HG02970 (cell line): ENCODE measurements around the gene EDEM1.
"Not testable (repeated sequence)": the region's sequence is repeated elsewhere in the genome, so short reads cannot be mapped to it uniquely, and the experiment has no call there.

Experiments
- ATAC-seq: cut with Tn5 transposase; IDR thresholded peaks from one replicate; pipeline ENCODE4 v1.9.1; 2021; ENCODE audit warnings: mild to moderate bottlenecking, moderate library complexity, moderate number of reproducible peaks; ENCODE audit not compliant: unreplicated experiment, low FRiP score

Gene EDEM1

DNA sequence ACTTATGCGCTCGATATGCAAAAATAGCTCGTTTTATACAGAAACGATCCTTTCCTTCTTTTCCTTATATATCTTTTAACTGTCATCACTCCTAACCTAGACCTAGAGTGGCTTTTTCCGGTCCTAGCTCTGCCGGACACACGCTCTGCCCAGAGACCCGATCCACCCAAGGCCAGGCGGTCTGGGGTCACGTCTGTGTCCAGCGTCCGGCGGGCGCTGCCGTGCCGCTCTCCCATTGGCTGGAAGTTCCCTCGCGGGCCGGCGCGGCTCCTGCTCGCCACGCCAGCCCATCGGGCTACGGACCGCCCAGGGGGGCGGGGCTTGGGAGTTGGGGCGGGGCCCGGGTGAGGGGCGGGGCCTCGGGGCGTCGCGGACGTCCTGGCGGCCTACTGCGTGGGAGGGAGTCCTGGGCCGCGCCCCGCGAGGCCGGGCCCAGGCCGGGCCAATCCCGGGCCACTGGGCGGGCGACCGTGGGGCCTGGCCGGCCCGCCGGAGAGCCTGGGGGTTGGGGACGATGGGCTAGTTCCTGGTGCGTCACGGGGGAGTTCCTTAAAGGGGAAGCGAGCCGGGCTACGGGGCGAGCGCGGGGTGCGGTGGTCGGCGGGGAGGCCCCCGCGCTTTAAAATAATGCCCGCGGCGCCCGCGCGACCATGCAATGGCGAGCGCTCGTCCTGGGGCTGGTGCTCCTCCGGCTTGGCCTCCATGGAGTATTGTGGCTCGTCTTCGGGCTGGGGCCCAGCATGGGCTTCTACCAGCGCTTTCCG lies at the start of gene EDEM1:
Gene EDEM1, plus strand, starts transcription at position 552 of the 764 bp plus-strand sequence. Its CDS starts 99 bp downstream, at position 651.
- ATAC-seq = peak; percentile 88

DNA sequence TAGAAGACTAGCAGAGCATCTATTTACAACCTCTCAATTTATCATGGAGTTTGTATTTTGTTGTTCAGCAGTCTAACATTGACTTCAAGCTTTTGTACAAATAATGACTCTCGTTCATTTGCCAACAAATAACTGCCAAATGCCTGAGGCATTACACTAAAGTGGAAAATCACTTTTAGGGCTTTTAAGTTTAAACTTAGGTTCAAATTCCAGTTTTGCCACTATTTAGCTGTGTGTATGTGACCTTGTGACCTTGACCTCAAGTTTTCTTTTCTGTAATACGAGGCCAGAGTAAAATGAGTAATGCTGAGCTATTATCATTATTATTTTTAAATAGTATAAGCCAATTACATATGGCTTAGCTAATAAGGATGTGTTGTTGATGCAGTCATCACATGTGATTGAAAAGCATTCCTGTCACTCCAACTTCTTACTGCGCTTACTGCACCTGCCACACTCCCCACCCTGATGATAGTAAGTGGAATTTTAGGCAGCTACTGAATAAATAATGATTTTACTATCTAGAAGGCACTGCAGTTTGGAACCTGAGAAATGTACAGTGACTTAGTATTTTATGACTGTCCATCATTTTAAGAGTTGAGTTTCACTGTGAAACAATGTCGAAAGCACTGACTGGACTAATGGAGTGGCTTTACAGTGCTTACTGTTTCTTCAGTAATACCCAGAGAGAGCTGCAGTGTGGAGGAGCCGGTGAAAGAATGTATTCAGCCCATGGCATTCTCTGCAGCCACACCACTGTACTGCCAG lies 49.1 kb upstream of the EDEM1 start:
- no peak for ATAC-seq

DNA sequence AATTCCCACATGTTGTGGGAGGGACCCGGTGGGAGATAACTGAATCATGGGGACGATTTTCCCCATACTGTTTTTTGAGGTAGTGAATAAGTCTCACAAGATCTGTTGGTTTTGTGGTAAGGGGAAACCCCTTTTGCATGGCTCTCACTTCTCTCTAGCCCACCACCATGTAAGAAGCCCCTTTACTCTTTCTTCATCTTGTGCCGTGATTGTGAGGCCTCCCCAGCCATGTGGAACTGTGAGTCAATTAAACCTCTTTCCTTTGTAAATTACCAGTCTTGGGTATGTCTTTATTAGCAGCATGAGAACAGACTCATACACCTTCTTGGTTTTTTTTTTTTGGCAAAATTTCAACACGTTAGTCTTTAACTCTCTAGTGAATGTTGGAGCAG lies 47.3 kb upstream of the EDEM1 start:
- ATAC-seq = no peak

DNA sequence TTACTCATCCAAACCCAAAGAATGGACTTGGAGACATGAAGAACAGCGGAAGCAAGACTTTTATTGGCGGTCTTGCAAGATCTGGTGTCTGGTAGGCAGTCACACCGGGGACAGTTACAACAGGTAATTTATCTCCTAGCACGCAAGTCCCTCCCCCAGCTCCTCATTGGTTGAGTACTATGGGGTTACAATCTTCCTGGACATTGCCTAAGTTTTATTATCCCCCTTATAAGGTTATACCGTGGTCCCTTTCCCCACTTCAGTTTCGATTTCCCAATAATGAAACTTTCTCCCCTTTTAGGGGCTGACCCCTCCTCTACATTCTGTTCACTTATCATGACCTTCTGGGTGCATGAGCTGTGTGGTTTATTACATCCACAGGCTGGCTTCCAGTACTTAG lies 46.7 kb upstream of the EDEM1 start:
- no peak for ATAC-seq

DNA sequence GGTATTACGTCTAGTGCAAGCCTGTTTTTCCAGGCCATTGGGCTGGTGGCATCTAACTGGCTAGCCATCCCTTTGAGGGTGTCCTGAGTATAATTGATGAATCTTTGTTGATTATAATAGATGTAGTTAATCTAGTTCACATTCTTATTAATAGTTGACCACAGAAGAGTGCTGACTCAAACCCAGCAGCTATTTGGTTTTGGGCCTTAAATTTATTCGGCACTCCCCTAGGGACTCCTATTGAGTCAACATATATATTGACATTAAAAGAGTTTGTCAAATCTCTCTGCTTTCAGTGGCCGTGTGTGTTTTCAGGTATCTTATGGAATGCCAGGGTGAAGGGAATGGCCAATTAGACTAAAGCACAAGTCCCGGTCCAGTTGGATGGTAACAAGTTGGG lies 45.7 kb upstream of the EDEM1 start:
- no peak for ATAC-seq

DNA sequence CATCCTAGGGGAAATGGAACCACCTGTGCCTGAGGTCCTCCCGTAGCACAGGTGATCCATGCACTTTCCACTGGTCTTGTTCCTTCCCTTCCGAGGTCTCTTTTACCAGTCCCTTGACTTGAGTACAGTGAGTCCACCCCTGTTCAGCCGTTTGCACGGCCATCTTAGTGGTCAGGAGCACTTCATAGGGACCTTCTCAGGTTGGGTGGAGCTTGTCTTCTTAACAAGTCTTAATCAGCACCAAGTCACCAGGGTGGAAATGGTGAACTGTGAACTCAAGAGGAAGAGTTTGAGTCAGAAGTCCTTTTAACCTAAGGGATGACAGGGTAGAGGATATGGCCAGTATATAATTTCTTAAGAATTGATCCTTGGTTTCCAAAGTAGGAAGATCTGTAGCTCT lies 44.0 kb upstream of the EDEM1 start:
- ATAC-seq = no peak

DNA sequence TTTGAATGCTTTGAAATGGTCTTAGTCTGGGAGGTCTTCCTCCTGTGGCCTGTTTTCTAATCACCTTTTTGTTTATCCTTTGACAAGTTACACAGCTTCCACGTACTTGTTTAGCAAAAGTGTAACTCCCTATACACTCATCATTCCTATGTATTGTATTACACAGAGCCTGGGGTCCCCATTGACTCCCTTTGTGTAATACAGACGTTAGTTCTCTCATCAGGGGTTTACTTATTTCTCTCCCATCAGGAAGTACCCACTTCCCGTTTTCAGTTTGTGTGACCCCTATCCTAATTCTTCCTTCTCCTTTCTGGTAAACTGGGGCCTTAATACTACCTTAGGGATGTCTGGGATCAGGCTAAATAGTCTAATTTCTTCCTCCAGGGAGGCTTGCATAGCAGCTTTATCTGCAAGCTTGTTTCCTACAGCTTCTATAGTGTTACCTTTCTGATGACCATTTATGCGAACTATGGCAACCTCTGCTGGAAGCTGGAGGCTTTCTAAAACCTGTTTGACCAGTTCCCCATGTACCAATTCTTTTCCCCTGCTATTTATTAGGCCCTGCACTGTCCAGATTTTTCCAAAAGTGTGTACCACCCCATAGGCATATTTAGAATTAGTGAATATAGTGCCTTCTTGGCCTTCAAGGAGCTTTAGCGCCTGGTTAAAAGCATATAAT lies 43.1 kb upstream of the EDEM1 start:
- no peak for ATAC-seq

DNA sequence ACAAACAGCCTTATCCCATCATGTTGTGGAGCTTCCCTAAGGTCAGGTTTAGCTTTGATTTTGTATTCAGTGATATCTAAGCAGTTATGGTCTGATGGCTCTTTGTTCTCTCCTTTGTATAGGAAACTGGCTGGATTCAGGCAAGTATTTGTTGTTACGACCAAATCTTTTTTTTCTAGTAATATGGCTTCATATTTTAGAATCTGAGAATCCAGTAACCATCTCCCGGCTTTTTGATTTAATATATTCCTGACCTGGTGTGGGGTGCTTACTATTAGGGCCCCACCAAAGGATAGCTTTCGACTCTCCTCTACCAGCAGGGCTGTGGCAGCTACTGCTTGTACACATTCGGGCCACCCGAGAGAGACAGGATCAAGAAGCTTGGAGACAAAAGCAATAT lies 42.4 kb upstream of the EDEM1 start:
- ATAC-seq = no peak

DNA sequence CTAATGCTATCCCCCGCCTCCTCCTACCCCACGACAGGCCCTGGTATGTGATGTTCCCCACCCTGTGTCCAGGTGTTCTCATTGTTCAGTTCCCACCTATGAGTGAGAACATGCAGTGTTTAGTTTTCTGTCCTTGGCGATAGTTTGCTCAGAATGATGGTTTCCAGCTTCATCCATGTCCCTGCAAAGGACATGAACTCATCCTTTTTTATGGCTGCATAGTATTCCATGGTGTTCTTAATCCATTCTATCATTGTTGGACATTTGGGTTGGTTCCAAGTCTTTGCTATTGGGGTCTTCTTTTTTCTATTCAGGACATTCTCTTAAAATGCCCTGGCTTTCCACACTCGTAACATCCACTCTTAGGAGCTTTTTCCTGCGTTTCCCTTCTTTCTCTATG lies 40.4 kb upstream of the EDEM1 start:
- not testable (repeated sequence) for ATAC-seq

DNA sequence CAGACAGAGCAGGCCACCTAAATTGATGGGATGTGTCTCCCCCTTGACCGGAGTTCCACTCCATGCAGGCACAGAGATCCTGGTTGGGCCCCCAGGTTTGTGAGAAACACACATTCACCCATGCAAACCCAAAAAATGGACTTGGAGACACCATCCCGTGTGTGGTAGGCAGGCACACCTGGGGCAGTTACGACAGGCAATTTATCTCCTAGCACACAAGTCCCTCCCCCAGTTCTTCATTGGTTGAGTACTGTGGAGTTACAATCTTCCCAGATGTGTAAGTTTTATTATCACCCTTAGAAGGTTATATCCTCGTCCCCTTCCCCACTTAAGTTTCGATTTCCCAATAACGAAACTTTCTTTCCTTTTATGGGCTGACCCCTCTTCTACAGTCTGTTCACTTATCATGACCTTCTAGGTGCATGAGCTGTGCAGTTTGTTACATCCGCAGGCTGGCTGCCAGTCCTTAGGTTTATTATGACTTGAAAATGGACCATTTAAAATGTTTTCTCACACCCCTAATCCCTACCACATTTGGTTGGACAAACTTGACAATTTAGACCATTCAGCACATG lies 38.1 kb upstream of the EDEM1 start:
- no peak for ATAC-seq

DNA sequence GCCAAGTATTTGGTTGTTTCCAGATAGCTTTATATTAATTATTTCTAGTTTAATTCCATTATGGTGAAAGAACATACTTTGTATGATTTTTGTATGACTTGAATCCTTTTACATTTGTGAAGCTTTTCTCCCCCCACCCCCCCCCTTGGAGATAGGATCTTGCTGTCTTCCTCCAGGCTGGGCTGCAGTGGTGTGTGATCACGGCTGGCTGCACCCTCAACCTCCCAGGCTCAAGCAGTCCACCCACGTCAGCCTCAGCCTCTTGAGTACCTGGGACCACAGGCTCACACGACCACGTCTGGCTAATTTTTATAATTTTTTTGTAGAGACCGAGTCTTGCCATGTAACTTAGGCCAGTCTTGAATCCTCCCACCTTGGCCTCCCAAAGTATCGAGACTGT lies 35.9 kb upstream of the EDEM1 start:
- no peak for ATAC-seq

DNA sequence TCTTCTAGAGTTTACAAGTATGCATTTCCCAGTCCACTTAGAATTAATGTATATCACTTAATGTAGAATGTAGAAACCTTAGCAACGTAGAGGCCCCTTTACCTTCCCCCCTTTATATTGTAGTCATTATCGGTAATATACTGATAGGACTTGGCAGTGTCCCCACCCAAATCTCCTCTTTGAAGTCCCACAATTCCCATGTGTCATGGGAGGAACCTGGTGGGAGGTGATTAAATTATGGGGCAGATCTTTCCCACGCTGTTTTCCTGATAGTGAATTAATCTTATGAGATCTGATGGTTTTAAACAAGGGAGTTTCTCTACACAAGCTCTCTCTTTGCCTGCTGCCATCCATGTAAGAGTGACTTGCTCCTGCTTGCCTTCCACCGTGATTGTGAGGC lies 34.4 kb upstream of the EDEM1 start:
- ATAC-seq = no peak

DNA sequence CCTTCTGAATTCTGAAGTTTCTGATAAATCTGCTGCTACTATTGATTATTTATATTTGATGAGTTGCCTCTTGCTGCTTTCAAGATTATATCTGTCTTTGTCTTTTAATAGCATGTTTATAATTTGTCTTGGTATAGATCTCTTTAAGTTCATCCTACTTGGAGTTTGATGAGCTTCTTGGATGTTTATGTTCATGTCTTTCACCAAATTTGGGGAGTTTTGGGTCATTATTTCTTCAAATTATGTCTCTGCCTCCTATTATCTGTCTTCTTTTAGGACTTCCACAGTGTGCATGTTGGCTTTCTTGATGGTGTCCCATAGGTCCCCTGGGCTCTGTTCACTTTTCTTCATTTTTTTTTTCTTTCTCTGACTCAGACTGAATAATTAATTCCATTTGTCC lies 32.3 kb upstream of the EDEM1 start:
- ATAC-seq = no peak

DNA sequence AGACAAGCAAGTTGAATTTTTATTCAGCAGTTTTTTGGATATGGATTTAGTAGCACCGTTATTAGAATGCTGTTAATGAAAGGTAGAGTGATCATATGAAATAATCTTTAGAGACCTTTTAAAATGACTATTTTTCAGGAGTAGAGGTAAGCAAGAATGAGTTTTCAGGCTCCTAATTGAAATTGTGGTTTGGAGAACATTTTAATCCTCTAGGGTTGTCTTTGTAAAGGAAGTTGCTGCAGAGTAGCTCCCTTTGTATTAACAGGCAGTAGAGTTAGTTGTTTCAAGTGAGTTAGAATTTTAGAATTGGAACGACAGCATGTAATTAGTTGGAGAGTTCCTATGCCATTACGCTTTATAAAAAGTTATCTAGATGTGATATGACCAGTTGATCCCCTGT lies 27.2 kb upstream of the EDEM1 start:
- no peak for ATAC-seq

DNA sequence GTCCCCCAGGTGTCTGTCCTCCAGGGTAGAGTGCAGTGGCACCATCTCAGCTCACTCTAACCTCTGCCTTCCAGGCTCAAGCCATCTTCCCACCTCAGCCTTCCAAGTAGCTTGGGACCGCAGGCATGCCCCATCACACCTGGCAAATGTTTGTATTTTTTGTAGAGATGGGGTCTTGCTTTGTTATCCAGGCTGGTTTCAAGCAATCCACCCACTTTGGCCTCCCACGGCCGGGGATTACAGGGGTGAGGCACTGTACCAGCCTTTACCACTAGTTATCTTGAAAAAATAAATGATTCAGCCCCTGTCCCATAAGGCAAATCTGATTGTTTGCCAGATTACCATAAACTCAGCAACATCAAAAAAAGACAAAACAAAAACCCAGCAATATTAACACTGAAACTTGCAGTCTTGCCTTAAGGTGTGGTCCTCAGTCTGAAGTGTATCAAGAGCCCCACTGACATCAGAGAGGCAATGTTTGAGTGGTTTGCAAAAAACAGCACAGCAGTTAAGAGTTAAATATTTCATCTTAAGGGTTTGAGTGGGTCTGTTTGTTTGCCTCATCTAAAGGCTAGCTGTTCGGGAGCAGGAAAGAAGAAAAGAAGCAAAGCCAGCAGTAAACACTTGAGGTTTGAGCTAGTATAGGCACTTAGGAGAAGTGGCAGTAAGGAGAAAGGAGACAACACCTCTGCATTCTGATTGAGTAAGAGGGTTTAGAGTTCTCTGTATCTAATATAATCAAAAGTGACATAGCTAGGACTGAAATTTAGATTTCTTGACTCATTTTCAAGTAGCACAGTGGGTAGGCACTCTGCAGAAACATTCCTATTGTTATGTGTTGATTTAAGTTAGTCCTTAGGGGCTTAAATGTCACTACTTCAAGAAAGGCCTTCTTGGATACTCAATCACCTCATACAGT lies 26.3 kb upstream of the EDEM1 start:
- no peak for ATAC-seq

DNA sequence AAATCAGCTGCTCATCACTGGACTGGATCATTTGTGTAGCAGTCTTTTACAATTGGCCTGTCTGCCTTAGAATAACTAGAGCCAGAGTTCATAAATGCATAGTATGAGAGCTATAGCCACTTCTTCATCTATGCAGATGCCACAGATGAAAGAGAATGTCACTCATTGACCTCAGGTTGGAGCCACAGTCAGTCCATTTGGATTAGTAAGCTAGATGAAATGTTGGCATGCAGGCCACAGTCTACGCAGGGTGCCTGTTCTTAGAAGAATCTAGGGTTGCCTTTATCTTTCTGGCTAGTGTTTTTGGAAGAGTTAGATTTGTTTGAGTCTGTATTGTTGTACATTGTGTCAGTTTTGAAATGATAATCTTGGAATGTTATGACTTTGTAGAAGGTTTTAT lies 25.4 kb upstream of the EDEM1 start:
- no peak for ATAC-seq

DNA sequence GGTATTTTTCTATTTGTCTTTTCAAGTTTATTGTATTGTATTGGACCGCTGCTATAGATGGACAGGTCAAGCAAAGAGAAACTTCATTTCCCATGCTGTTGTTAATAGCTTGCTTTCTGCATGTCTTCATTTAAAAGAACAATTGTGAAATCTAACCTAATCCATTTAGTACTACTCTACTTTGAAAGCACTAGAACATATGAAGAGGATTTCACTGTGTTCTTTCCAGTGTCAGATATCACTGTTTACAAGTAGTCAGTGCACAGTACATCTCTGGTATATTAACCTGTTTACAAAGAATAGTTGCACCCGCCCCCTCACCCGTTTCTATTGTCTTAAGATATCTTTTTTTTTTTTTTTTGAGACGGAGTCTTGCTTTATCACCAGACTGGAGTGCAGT lies 21.8 kb upstream of the EDEM1 start:
- ATAC-seq = no peak

DNA sequence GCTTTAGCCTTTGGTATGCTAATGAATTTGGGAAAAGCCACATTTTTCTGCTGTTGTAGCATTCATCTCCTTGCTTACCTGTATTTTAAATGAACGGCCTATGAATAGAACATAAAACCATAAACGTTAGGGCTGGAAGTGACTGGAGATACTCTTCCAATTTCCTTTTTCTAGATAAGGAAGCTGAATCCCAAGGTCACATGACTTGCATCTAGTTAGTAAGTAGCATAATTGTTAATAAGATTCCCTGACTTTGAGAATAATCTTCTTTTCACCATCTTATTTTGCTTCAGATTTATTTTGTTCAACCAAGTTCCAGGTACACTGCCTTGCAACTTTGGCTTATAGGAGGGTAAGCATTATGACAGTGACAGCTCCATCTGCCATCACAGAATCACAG lies 20.7 kb upstream of the EDEM1 start:
- ATAC-seq = no peak

DNA sequence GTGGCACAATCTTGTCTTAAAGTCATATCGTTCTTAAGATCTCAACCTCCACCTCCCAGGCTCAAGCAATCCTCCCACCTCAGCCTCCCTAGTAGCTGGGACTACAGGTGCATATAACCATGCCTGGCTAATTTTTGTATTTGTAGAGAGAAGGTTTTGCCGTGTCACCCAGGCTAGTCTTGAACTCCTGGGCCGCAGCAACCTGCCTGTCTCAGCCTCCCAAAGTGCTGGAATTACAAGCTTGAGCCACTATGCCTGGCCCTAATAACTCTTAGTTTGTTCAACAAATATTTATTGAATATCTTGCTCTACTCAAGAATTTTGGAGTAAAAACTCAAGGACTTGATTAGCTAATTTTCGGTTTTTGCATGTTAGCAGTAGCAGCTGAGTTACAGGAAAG lies 19.4 kb upstream of the EDEM1 start:
- ATAC-seq = no peak

DNA sequence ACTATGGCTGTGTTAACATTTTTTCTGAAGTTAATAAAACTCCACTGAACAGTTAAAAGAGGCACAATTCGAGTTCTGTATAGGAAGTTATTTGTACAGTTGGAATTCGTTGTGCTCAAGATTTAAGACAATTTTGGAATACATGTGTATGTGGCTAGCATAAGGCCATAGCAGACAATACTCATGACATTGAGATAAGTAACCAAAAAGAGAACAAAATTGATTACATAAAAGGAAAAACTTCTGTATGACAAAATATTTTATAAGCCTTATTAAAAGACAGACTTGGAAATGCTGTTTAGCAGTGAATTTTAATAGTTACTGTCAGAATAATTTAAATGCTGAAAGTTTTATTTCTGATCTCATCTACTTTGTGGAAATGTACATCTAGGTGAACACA lies 17.7 kb upstream of the EDEM1 start:
- no peak for ATAC-seq
